ENCODE data around the gene NBEAL1.

- TF ChIP-seq, protein P1, sequence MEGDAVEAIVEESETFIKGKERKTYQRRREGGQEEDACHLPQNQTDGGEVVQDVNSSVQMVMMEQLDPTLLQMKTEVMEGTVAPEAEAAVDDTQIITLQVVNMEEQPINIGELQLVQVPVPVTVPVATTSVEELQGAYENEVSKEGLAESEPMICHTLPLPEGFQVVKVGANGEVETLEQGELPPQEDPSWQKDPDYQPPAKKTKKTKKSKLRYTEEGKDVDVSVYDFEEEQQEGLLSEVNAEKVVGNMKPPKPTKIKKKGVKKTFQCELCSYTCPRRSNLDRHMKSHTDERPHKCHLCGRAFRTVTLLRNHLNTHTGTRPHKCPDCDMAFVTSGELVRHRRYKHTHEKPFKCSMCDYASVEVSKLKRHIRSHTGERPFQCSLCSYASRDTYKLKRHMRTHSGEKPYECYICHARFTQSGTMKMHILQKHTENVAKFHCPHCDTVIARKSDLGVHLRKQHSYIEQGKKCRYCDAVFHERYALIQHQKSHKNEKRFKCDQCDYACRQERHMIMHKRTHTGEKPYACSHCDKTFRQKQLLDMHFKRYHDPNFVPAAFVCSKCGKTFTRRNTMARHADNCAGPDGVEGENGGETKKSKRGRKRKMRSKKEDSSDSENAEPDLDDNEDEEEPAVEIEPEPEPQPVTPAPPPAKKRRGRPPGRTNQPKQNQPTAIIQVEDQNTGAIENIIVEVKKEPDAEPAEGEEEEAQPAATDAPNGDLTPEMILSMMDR (IDR thresholded peaks at IDR 0.05; ENCODE audit: borderline replicate concordance, extremely low read depth, low read length, poor library complexity, severe bottlenecking): no peak
- no peak for TF ChIP-seq EZH2 (IDR thresholded peaks at IDR 0.05; ENCODE audit: borderline replicate concordance, low read depth, low read length, severe bottlenecking)
These were observed 3.5 kb downstream of the NBEAL1 start for GRCh38 chr2:203018181-203018580.
